ENCODE measurements around the gene DENND4A.

DNA sequence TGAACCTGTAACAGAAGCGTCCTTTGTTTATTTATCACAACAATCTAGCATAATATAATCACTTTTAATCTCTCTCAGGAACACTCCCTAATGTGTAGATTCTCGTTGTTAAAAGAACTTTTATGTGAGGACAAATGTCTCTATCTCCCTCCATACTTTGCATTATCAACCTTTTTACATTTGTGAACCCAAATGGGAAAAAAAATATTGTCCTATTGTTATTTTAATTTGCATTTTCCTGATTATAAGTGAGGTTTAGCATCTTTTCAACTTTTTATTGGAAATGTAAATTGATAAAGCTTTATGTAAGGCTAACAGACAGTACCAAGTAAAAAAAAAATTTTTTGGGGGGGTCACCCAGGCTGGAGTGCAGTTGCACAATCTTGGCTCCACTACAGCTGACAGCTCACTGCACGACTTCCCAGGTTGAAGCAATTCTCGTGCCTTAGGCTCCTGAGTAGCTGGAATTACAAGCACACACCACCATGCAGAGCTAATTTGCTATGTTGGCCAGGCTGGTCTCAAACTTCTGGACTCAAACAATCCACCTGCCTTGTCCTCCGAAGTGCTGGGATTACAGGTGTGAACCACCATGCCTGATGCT is 33.0 kb upstream of the DENND4A start:
- TF ChIP-seq TAF1 (IDR thresholded peaks at IDR 0.05; ENCODE audit: borderline replicate concordance, low read depth, low read length) (no peak), POLR2AphosphoS5 (IDR thresholded peaks at IDR 0.05; ENCODE audit: low read depth, low read length) (no peak)

Measured in GM12892 (cell line).